Skeletal muscle cell (primary cell): ENCODE measurements around the gene C20orf204.

ENCODE experiments used
- DNase-seq: peaks from one replicate; pipeline ENCODE4 v3.0.0-alpha.2; 2010; ENCODE audit warnings: low read depth
- H3K4me3 ChIP-seq: 2 replicates; pipeline ENCODE4 v1.5.1; 2011; ENCODE audit warnings: low read depth, mild to moderate bottlenecking, control low read depth, low read length, moderate library complexity

Gene C20orf204

DNA sequence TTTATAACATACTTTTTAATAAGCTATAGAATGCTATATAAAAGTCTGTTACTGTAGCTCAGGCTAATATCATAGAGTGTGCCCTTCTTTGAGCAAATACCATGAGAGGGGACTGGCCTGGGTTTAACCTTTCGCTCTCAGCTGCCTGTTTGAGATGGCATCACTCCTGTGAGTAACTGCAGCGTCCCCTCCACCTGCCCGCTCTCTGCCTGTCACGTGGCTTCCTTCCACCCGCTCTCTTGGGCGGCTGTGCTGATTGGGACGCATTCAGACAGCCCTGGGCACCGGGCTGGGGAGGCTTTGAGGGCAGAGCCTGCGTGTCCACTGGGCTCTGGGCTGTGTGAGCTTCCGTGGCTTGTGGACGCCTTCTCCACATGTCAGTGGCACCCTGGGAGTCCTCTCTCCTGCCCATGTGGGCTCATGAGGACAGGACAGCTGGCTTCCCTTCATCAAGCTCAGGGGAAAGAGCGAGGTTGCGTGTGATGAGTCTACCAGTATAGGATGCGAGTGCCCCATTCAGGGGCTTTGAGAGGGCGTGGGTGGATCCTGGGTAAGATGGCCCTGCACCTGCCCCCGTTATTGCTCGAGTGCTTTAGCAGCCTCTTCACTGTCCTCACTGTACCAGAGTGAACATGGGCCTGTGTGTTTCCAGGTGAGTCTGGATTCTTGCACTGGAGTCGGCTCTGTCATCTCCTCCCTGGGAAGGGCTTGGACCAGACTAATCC is 10.7 kb upstream of the C20orf204 start:
- DNase-seq = no peak
- H3K4me3 ChIP-seq = no peak overlapping the region

DNA sequence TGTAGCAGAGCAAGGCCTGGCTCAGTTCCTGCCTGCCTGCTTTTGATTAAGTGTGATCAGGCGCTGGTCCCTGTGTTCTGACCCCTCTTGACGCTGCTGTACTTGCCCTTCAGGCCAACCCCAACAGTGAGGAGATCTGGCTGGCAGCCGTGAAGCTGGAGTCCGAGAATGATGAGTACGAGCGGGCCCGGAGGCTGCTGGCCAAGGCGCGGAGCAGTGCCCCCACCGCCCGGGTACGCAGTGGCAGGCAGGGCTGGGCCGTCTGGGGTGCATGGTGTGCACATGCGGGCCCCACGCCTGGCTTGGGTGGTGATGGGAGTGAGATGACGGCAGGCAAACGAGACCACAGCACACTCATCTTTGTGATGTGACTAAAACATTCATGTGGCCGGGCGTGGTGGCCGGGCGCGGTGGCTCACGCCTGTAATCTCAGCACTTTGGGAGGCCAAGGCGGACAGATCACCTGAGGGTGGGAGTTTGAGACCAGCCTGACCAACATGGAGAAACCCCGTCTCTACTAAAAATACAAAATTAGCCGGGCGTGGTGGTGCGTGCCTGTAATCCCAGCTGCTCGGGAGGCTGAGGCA is 10.1 kb upstream of the C20orf204 start:
- no peak for DNase-seq
- H3K4me3 ChIP-seq = no peak overlapping the region

DNA sequence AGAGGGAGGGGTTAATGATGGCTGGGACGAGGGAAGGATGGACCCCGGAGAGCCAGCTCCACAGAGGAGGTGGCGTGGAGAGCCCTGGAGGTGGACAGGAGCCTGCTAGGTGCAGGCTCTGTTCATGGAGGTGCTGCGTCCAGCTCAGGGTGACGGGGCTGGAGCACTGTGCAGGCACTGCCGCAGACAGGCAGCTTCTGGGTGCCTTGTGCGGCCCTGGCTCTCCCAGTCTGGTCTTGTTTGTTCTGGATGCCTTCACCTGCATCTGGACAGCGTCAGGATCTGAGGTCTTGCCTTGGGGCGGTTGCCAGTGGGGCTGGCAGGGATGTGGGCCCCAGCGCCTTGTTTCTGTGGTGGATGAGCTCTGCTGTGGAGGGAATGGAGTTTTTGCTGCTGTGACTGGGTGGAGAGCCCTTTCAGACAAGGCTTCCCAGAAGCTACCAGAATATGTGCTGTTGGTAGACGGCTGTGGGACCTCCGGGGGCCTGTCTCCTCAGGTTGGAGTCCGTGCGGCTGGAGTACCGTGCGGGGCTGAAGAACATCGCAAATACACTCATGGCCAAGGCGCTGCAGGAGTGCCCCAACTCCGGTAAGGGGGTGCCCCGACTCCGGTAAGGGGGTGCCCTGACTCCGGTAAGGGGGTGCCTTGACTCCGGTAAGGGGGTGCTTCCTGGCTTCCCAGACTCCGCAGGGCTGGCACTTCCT is 7.8 kb upstream of the C20orf204 start:
- no peak for DNase-seq
- no peak overlapping the region for H3K4me3 ChIP-seq

DNA sequence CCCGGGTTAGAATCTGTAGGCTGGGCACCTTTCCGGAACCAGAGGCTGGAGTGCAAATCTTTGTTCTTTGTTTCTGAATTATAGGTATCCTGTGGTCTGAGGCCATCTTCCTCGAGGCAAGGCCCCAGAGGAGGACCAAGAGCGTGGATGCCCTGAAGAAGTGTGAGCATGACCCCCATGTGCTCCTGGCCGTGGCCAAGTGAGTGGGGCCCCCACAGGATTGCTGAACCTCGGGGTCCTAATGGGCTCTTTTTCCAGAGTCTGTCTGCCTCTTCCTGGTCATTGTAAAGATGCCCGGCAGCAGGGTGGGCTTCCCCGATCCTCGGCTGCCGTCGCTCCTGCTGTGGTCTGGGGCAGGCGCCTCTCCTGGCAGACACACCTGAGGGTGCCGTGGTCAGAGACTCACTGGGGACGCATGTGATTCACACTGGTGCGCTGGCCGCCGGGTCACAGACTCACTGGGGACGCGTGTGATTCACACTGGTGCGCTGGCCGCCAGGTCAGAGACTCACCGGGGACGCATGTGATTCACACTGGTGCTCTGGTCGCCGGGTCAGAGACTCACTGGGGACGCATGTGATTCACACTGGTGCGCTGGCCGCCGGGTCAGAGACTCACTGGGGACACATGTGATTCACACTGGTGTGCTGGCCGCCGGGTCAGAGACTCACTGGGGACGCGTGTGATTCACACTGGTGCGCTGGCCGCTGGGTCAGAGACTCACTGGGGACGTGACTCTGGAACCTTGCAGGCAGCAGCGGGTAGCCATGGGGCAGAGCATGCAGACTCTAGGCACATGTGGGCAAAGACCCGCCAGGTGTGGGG is 6.5 kb upstream of the C20orf204 start:
- no peak overlapping the region for H3K4me3 ChIP-seq
- no peak for DNase-seq

DNA sequence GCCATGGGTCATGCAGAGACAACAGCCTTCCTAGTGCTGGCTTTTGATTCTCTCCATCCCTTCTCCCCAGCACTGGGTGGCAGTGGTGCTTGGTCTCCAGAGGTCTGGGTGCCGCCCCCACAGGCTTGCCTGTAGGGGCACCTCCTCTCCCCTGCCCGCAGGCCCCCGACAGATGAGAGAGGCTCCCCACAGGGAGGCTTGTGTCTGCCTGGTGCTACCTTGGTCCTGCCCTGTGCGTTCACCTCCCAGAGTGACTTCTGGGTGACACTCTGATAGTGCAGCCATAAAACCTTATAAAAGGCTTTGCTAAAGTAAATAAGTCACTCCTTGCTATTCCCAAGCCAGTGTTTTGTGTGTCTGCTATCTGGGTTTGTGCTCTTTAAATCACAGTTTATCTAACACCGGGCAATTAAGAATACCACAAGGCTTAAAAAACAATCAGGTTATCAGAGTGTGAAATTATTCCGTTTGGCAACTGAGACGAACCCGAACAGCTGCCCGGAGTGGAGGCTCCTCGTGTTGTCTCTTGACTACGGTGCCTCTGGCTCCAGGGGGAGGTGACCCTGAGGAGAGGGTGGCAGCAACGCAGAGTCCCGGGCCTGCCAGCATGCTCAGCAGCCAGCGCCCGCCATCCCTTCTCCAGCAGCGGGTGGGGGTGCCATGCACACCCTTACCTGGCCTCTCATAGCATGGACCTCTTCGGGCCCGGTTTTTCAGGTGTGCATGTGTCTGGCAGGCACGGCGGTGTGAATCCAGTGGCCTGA is 5.4 kb upstream of the C20orf204 start:
- no peak overlapping the region for H3K4me3 ChIP-seq
- DNase-seq = no peak

DNA sequence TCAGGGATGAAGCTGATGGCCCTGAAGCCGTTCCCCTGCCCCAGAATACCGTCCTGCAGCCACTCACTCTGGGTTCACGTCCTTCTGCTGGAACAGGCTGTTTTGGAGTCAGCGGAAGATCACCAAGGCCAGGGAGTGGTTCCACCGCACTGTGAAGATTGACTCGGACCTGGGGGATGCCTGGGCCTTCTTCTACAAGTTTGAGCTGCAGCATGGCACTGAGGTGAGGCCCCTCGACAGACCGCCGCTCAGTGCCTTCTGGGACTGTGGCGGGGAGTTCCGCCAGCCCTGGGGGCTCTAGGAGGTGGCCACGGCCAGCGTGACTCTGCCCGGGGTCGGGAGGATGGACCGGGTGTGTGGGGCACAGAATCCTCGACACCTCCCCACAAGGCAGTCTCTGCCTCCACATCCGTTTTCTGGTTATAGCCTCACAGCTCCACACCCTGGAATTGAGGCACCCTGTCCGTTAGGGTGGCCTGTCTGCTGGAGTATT is 4.1 kb upstream of the C20orf204 start:
- no peak for DNase-seq
- H3K4me3 ChIP-seq = no peak overlapping the region

DNA sequence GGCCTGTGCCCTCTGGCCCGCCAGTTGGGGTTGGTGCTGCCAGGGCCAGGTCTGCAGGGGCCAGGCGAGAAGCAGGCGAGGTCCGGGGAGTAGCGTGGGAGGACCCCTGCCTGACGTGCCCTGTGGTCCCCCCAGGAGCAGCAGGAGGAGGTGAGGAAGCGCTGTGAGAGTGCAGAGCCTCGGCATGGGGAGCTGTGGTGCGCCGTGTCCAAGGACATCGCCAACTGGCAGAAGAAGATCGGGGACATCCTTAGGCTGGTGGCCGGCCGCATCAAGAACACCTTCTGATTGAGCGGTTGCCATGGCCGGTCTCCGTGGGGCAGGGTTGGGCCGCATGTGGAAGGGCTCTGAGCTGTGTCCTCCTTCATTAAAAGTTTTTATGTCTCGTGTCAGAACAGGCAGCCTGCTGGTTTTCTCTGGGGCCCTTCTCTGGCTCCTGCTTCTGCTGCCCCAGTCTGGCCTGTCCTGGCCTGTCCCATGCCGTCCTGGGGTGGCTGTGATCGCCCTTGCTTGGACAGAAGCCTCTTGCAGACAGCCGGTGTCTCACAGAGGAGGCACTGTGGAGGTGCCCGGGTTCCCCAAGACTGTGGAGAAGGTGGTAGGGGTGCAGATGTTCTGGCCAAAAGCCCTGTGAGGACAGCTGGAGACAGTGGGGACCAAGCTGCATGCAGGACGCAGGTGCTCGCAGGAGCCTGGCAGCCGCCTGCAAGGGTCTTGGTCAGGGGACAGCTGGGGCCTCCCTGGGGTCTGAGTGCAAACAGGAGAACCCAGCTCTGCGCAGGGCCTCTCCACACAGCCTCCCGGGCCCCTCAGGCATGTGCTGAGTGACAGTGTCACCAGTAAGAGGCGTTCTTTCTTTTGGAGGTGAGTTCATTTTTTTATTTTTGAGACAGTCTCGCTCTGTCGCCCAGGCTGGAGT is 3.0 kb upstream of the C20orf204 start:
- no peak for DNase-seq
- H3K4me3 ChIP-seq = no peak overlapping the region

DNA sequence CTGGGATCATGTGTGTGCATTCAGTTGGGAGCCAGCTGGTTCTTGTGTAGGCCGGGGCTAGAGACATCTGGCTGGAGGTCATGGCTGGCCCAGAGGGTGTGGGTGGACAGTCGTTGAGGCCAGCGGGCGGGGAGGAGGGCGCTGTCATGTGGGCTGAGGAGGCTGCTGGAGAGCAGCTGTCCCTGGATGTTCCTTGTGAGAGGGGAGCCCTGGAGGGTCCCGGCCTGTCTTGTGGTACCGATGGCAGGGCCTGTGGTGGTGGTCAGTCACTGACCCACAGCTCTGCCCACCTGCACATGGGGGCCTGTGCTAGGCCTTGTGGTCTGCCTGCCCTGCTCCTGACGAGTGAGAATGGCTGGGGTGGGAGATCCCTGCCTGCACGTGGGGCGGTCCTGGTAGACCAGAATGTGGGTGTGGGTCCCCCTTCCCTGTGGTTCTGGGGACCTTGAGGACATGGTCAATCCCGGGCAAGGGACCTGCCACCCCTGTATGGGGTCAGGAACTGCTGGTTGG is 1.9 kb upstream of the C20orf204 start:
- no peak overlapping the region for H3K4me3 ChIP-seq
- no peak for DNase-seq

DNA sequence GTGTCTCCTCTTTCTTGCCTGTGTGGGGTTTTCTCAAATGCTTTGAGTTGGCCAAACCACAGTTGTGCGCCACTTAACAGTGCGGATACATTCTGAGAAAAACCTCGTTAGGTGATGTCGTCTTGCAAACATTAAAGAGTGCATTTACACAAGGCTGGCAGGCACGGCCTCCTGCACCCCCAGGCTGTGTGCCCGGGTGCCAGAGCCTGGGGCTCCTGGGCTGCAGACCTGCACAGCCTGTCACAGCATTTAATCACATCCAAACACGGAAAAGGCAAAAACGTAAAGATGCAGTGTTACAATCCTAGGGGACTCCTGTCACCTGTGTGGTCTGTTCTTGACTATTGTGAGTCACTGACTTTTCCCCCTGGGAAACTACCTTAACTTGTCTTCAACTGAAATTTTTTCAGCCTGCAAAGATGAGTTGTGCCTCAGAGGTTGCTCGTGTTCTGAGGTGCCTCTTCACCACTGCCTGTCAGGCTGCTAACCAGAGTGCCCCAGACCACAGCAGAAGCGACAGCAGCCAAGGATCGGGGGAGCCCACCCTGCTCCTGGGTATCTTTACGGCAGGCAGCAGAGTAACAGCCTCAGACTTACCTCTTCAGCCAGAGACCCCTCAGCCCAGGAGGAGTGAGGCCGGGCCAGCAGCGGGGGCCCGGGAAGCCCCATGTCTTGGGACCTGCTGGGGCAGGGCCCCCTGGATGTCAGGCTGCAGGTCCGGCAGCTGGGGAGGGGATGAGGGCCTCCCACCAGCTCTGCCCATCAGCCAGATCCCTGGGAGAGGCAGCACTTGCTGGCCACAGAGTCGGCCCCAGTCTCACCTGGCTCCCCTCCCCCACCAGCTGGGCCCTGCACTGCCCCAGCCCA is 683 bp upstream of the C20orf204 start:
- no peak for DNase-seq

DNA sequence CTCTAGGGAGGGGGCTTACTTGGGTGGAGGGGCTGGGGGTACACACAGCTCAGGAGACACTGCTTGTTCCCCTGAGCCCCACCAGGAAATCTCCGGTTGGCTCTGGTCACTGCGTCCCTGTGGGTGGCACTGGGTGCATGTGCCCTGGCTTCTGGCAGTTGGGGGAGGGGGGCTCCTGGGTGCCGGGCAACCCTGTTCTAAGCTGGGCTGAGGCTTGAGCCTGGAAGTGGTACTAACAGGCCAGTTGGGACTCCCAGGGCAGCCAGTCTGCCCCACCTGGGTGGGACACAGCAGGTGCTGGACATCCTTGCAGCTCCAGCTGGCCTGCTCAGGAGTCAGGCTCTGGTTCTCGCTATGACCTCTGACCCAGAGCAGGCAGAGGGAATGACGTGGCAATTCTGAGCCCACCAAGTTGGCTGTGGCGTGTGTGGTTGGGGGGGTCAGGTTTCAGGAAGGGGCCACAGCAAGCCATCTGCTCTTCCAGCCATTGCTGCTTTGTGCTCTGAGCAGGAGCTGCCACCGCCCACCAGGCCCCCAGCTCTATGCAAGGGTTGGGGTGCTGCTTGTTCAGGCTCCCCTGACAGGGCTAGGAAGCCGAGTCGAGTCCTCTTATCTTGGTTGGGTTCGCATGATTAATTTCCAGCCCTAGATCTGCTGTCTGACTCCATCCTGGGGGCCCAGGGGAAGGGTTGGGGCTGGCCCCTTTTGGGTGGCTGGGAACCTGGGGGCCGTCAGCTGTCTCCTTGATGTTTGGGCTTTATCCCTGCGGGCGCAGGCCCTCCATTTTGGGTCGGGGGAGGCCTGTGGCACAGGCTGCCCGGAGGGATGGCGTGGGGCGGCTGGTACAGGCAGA is 590 bp downstream of the C20orf204 start:
- H3K4me3 ChIP-seq = no peak overlapping the region
- DNase-seq = no peak

More for the DNA sequence above, 683 bp upstream of the C20orf204 start:
- no peak overlapping the region for H3K4me3 ChIP-seq

DNA sequence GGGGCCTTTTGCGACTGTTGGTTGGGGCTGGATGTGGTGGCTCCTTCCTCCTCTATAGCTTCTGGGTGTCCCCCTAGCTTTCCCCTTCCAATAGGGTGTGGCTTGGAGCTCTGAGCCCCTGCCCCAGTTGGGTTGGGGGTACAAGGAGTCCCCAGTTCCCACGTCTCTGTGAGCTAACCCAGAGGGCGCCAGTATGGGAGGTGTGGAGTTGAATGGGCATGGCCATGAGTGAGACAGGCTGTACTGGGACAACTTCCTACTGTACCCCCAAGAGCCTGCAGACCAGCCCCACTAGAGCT is 1.2 kb downstream of the C20orf204 start:
- H3K4me3 ChIP-seq = no peak overlapping the region

DNA sequence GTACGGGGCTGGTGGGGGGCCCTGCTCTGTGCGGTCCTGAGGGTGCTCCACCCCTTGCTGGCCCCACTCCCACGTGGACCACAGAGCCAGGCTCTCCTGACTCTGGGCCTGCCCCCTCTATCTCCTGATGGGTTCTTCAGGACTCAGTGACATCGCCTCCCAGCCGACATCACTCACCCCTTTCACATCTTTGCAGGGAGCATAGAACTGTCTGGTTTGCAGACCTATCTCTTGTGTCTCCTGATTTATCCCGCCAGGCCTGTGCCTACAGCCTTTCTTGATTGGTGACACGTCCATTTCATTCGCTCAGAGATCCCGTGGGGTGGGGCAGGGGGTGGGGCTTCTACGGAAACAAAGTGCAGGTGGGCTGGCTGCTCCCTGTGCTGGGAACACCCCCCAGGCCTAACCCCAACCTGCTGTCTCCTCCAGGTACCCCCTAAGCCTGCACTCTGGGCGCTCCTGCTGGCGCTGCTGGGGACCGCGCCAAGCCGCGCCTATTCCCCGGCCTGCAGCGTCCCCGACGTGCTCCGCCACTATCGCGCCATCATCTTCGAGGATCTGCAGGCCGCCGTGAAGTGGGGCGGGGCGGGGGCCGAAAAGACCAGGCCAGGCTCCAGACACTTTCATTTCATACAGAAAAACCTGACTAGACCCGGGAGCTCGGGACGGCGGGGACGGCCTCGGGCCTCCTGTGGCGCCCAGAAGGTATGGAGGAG is 1.7 kb downstream of the C20orf204 start:
- H3K4me3 ChIP-seq = no peak overlapping the region
- no peak for DNase-seq

More for the DNA sequence above, 1.2 kb downstream of the C20orf204 start:
- DNase-seq = no peak

DNA sequence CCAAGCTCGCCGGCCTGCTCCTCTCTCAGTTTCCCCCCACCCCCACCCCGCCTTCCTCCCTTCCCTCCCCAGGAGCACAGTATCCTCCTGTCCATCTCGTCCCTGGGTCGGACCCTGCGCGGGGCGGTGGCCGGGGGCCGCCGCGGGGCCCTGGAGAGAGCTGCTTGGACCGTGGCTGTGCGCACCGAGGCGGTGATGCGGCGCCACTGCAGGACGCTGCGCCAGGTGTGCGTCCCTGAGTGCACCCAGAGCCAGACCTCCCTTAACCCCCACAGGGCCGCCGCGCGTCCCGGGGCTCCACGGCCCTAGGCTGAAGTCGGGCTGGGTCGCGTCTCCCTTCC is 2.2 kb downstream of the C20orf204 start:
- no peak overlapping the region for H3K4me3 ChIP-seq
- no peak for DNase-seq

DNA sequence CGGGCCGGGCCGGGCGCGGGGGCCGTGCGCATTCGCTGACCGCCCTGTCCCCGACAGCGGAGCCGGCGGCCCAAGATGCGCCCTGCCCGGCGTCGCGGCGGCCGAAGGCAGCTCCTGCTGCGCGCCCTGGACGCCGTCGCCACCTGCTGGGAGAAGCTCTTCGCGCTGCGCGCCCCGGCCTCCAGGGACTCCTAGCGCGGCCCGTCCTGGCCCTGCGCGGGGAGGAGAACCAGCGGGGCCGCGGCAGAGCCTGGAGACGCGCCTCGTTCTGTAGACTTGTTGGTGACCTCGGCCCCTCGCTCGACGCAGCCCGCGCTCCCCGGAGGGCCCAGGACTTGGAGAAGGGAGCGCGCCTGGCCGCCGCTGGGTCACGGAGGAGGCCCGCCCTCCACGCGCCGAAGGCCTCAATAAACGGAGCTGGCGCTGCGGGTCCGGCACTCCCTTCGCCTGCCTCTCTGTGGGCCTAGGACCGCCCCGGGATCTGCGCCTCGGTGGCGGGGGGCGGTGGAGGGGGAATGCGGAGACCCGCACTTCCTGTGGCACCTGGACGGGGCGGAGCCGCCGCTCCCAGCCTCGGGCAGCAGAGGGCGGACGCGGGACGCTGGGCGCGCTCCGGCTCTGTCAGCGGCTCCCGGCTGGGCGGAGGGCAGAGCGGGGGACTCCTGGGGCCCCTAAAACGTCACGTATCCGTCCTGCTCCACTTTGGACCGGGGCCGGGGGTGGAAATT is 2.7 kb downstream of the C20orf204 start:
- peak overlapping the region; percentile 37 for H3K4me3 ChIP-seq
- DNase-seq = no peak
